Thoracic aorta (tissue), 2 donors: Measurements from ENCODE around the gene DPCD. TPM values are rescaled to one million over a fixed set of nuclear protein-coding genes. Genes with fewer than 3 reads are reported as not detected.

Experiments
- ATAC-seq: fragments of 150-250 bp; one replicate; pipeline ENCODE4 v1.8.0; 2017; ENCODE audit warnings: low read depth; ENCODE audit not compliant: insufficient number of reproducible peaks, low FRiP score
- DNase-seq: peaks from one replicate; pipeline ENCODE4 v3.0.0-alpha.2; 2020; ENCODE audit warnings: low spot score
- H3K27ac ChIP-seq, 2 donors: fragments of 200-600 bp; sonication (generic); 1 replicate in 1 of 2; 2 replicates in 1 of 2; pipeline ENCODE4 v1.5.1; 2016; ENCODE audit warnings: mild to moderate bottlenecking in 2 of 2, moderate library complexity in 2 of 2
- H3K27me3 ChIP-seq: fragments of 200-600 bp; sonication (generic); replicated peaks from 2 replicates; pipeline ENCODE4 v1.6.0; 2016; ENCODE audit warnings: mild to moderate bottlenecking; ENCODE audit not compliant: insufficient read depth
- H3K36me3 ChIP-seq: fragments of 200-600 bp; sonication (generic); one replicate; pipeline ENCODE4 v1.5.1; 2016
- H3K4me1 ChIP-seq, 2 donors: fragments of 200-600 bp; sonication (generic); 1 replicate in 1 of 2; 2 replicates in 1 of 2; pipeline versions ENCODE4 v1.5.1 to v1.6.0; 2016; ENCODE audit warnings: low read depth in 2 of 2, mild to moderate bottlenecking in 1 of 2; ENCODE audit not compliant: control insufficient read depth in 1 of 2
- H3K4me3 ChIP-seq: fragments of 200-600 bp; sonication (generic); 2 replicates; pipeline ENCODE4 v1.5.1; 2016; ENCODE audit warnings: mild to moderate bottlenecking
- H3K9me3 ChIP-seq: fragments of 200-600 bp; sonication (generic); 2 replicates; pipeline ENCODE4 v1.5.1; 2016
- CTCF ChIP-seq: fragments of 200-600 bp; sonication (generic); IDR thresholded peaks from one replicate; pipeline ENCODE4 v1.5.1; 2019; ENCODE audit warnings: antibody characterized with exemption
- total RNA-seq, 2 donors: library from RNA; depleted of rRNA; stranded (reverse); fragments of >200 nt; gene quantifications; one replicate each; pipeline versions ENCODE4 v1.1.0 to v1.2.3, GENCODE V29; 2016

The DPCD gene
- total RNA-seq, 2 donors from 2014 or later: 12.6 to 22.9 TPM

GRCh38 chr10:101560298-101561067 lies 27.6 kb upstream of the DPCD start:
- H3K4me3 ChIP-seq: no peak overlapping the region
- peaks cover 8% of the 10 kb centered on the region for H3K27me3 ChIP-seq
- TF ChIP-seq CTCF: no peak
- ATAC-seq: no peak
- H3K36me3 ChIP-seq: no peaks in the 10 kb centered on the region
- no peaks in the 10 kb centered on the region for H3K4me1 ChIP-seq
- DNase-seq: no peak
- H3K9me3 ChIP-seq: no peaks in the 10 kb centered on the region
- H3K27ac ChIP-seq: no peak overlapping the region

- H3K4me3 ChIP-seq: no peak overlapping the region
- ATAC-seq: no peak
- DNase-seq: no peak
- H3K4me1 ChIP-seq: peaks cover 0 to 2% of the 10 kb centered on the region in 2 donors
- H3K27me3 ChIP-seq: peaks cover 14% of the 10 kb centered on the region
- no peak for TF ChIP-seq CTCF
- H3K27ac ChIP-seq: no peak overlapping the region
- H3K36me3 ChIP-seq: no peaks in the 10 kb centered on the region
- no peaks in the 10 kb centered on the region for H3K9me3 ChIP-seq
Observed at GRCh38 chr10:101561068-101561915, 26.8 kb upstream of the DPCD start.

DNA sequence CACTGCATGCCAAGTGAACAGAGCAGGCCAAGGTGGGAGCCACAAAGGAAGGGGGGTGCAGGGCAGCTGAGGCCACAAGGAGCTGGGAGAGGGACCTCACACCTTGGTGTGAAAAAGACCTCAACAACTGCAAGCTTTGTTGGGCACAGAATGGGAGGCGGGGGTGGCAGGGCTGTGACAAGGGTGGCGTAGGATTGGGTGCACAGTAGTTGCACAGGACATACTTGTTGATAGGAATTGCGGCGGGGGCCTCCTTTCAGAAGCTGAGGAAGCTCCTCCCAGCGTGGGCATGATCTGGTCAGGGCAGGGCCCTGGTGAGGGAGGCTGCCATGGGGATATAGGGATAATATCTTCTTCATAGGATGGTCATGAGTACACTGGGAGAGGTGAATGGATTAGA lies 25.9 kb upstream of the DPCD start:
- H3K9me3 ChIP-seq: no peaks in the 10 kb centered on the region
- no peak for TF ChIP-seq CTCF
- peaks cover 0 to 7% of the 10 kb centered on the region in 2 donors for H3K4me1 ChIP-seq
- ATAC-seq: no peak
- no peak overlapping the region for H3K4me3 ChIP-seq
- H3K27me3 ChIP-seq: peaks cover 14% of the 10 kb centered on the region
- H3K36me3 ChIP-seq: no peaks in the 10 kb centered on the region
- H3K27ac ChIP-seq: no peak overlapping the region
- DNase-seq: no peak

DNA sequence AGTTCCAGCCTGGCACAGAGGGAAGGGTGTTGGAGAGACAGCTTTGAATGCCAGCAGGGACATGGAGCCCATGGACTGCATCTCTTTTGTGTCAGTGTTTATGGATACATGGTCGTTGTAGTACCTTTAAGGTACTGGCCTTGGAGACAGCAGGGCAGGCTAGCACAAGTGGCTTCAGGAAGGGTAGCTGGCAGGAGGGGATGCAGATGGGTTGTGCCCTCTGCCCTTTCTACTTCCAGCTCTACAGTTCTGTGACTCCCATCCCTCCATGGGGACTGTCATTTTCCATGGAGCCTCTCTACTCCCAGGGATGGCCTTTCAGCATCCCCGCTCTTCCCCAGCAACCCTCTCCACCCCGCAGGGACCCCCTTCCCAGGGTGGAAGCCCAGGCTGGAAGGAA lies 25.1 kb upstream of the DPCD start:
- Histone ChIP-seq H3K27me3 (peaks cover 14% of the 10 kb centered on the region), H3K4me3 (no peak overlapping the region), H3K36me3 (no peaks in the 10 kb centered on the region), H3K27ac (no peak overlapping the region), H3K4me1 (peaks cover 0 to 7% of the 10 kb centered on the region in 2 donors), H3K9me3 (no peaks in the 10 kb centered on the region)
- DNase-seq (no peak), ATAC-seq (no peak)
- TF ChIP-seq CTCF: no peak

- no peak overlapping the region for H3K4me3 ChIP-seq
- ATAC-seq: no peak
- no peak for DNase-seq
- peaks cover 0 to 7% of the 10 kb centered on the region in 2 donors for H3K4me1 ChIP-seq
- no peaks in the 10 kb centered on the region for H3K9me3 ChIP-seq
- TF ChIP-seq CTCF: no peak
- peaks cover 14% of the 10 kb centered on the region for H3K27me3 ChIP-seq
- no peak overlapping the region for H3K27ac ChIP-seq
- no peaks in the 10 kb centered on the region for H3K36me3 ChIP-seq
Observed at GRCh38 chr10:101563497-101564040, 24.6 kb upstream of the DPCD start.
